Measurements from ENCODE around the gene TMEM132C.

GRCh38 chr12:128587918-128588317, 320.9 kb downstream of the TMEM132C start:
- no peak for TF ChIP-seq CTCF (IDR thresholded peaks at IDR 0.05)
- TF ChIP-seq POLR2A (IDR thresholded peaks at IDR 0.05) = no peak
